KMS-11 (cell line): Measurements from ENCODE around the gene NKAIN2.
"Not testable (repeated sequence)": the region's sequence is repeated elsewhere in the genome, so short reads cannot be mapped to it uniquely, and the experiment has no call there.

Experiments
- H2AFZ ChIP-seq: fragments of 200-600 bp; sonication (generic); 2 replicates; pipeline ENCODE4 v1.6.1; 2016; ENCODE audit warnings: antibody characterized with exemption, mixed run types, low read depth
- H3K27ac ChIP-seq: fragments of 200-600 bp; sonication (generic); 2 replicates; pipeline ENCODE4 v1.6.1; 2016; ENCODE audit warnings: mild to moderate bottlenecking, mixed run types
- H3K27me3 ChIP-seq: fragments of 200-600 bp; sonication (generic); 2 replicates; pipeline ENCODE4 v1.6.1; 2017; ENCODE audit warnings: mild to moderate bottlenecking, low read depth, mixed run types, moderate library complexity; ENCODE audit not compliant: insufficient read depth
- H3K36me3 ChIP-seq: fragments of 200-600 bp; sonication (generic); 2 replicates; pipeline ENCODE4 v1.6.1; 2017; ENCODE audit warnings: mild to moderate bottlenecking, mixed run types; ENCODE audit not compliant: insufficient read depth
- H3K4me1 ChIP-seq: fragments of 200-600 bp; sonication (generic); 2 replicates; pipeline ENCODE4 v1.6.1; 2016; ENCODE audit warnings: mild to moderate bottlenecking, low read depth, mixed run types; ENCODE audit not compliant: poor library complexity, severe bottlenecking
- H3K4me2 ChIP-seq: fragments of 200-600 bp; sonication (generic); 2 replicates; pipeline ENCODE4 v1.7.0; 2016; ENCODE audit warnings: mild to moderate bottlenecking, mixed run types
- H3K4me3 ChIP-seq: fragments of 200-600 bp; sonication (generic); IDR thresholded peaks from 2 replicates; pipeline ENCODE4 v1.6.1; 2017; ENCODE audit warnings: low read depth, low read length, mixed read lengths; ENCODE audit not compliant: insufficient read depth
- H3K79me2 ChIP-seq: fragments of 200-600 bp; sonication (generic); 2 replicates; pipeline ENCODE4 v1.6.1; 2016; ENCODE audit warnings: low read depth, mixed run types; ENCODE audit not compliant: insufficient read depth
- H3K9ac ChIP-seq: fragments of 200-600 bp; sonication (generic); 2 replicates; pipeline ENCODE4 v1.6.1; 2016; ENCODE audit warnings: mild to moderate bottlenecking, mixed run types
- H4K20me1 ChIP-seq: fragments of 200-600 bp; sonication (generic); 2 replicates; pipeline ENCODE4 v1.6.1; 2016; ENCODE audit warnings: mild to moderate bottlenecking, mixed run types; ENCODE audit not compliant: insufficient read depth
- CTCF ChIP-seq: fragments of 200-600 bp; sonication (generic); conservative IDR thresholded peaks from 2 replicates; pipeline ENCODE4 v1.6.1; 2017; ENCODE audit warnings: low read depth, mild to moderate bottlenecking, antibody characterized with exemption, low read length, moderate library complexity, mixed read lengths

NKAIN2 gene

GRCh38 chr6:124722141-124722878, 918.6 kb downstream of the NKAIN2 start:
- H3K4me1 ChIP-seq = no peaks in the 10 kb centered on the region
- H3K27ac ChIP-seq = no peak overlapping the region
- H3K4me2 ChIP-seq = no peak overlapping the region
- H3K9ac ChIP-seq = no peak overlapping the region
- TF ChIP-seq CTCF = no peak
- no peaks in the 10 kb centered on the region for H3K79me2 ChIP-seq
- no peak overlapping the region for H3K4me3 ChIP-seq
- no peaks in the 10 kb centered on the region for H3K36me3 ChIP-seq
- H3K27me3 ChIP-seq = no peaks in the 10 kb centered on the region
- no peak overlapping the region for H2AFZ ChIP-seq
- no peaks in the 10 kb centered on the region for H4K20me1 ChIP-seq

GRCh38 chr6:124723671-124724070, 920.0 kb downstream of the NKAIN2 start:
- Histone ChIP-seq H3K4me1 (no peaks in the 10 kb centered on the region), H3K79me2 (no peaks in the 10 kb centered on the region), H3K4me2 (no peak overlapping the region), H3K9ac (no peak overlapping the region), H4K20me1 (no peaks in the 10 kb centered on the region), H3K27me3 (no peaks in the 10 kb centered on the region), H3K27ac (no peak overlapping the region), H2AFZ (no peak overlapping the region), H3K36me3 (no peaks in the 10 kb centered on the region), H3K4me3 (no peak overlapping the region)
- TF ChIP-seq CTCF = no peak

- not testable (repeated sequence) for H3K79me2 ChIP-seq, H3K36me3 ChIP-seq, H3K27me3 ChIP-seq, H3K27ac ChIP-seq, H2AFZ ChIP-seq, H3K9ac ChIP-seq, H3K4me3 ChIP-seq, H4K20me1 ChIP-seq, H3K4me2 ChIP-seq, H3K4me1 ChIP-seq
These were observed 934.1 kb downstream of the NKAIN2 start for GRCh38 chr6:124737804-124738203.

GRCh38 chr6:124738482-124738881, 934.8 kb downstream of the NKAIN2 start:
- no peak overlapping the region for H3K27ac ChIP-seq
- H2AFZ ChIP-seq = no peak overlapping the region
- H3K4me2 ChIP-seq = no peak overlapping the region
- no peaks in the 10 kb centered on the region for H4K20me1 ChIP-seq
- no peaks in the 10 kb centered on the region for H3K36me3 ChIP-seq
- H3K4me3 ChIP-seq = no peak overlapping the region
- H3K4me1 ChIP-seq = no peaks in the 10 kb centered on the region
- no peak for TF ChIP-seq CTCF
- H3K79me2 ChIP-seq = no peaks in the 10 kb centered on the region
- H3K27me3 ChIP-seq = no peaks in the 10 kb centered on the region
- H3K9ac ChIP-seq = no peak overlapping the region

GRCh38 chr6:124741341-124741740, 937.7 kb downstream of the NKAIN2 start:
- no peak overlapping the region for H3K27ac ChIP-seq
- no peak for TF ChIP-seq CTCF
- no peaks in the 10 kb centered on the region for H4K20me1 ChIP-seq
- no peaks in the 10 kb centered on the region for H3K36me3 ChIP-seq
- no peaks in the 10 kb centered on the region for H3K79me2 ChIP-seq
- no peak overlapping the region for H3K4me2 ChIP-seq
- no peak overlapping the region for H3K4me3 ChIP-seq
- H3K9ac ChIP-seq = no peak overlapping the region
- no peaks in the 10 kb centered on the region for H3K27me3 ChIP-seq
- H3K4me1 ChIP-seq = no peaks in the 10 kb centered on the region
- no peak overlapping the region for H2AFZ ChIP-seq
